ENCODE results near the gene PHACTR3.

PHACTR3 gene

DNA sequence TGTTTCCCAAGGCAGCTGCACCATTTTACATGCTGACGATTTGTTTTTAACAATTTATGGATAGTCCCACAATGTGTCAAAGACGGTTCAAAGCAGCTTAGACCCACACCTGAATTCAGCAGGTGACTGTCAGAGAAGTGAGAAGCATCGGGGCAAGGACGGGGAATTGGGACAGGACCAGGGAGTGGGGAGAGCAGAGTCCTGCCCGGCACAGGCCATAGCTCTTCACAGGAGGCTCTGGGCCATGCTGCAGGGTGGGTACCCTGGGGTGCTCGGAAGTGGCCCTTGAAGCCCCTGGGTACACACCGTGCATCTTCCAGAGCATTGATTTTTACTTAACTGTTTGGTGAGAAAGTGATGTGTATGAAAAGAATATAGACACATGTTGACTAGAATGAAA is 33.2 kb upstream of the PHACTR3 start:
- H3K27ac ChIP-seq: no peak overlapping the region
- TF ChIP-seq, protein P1, sequence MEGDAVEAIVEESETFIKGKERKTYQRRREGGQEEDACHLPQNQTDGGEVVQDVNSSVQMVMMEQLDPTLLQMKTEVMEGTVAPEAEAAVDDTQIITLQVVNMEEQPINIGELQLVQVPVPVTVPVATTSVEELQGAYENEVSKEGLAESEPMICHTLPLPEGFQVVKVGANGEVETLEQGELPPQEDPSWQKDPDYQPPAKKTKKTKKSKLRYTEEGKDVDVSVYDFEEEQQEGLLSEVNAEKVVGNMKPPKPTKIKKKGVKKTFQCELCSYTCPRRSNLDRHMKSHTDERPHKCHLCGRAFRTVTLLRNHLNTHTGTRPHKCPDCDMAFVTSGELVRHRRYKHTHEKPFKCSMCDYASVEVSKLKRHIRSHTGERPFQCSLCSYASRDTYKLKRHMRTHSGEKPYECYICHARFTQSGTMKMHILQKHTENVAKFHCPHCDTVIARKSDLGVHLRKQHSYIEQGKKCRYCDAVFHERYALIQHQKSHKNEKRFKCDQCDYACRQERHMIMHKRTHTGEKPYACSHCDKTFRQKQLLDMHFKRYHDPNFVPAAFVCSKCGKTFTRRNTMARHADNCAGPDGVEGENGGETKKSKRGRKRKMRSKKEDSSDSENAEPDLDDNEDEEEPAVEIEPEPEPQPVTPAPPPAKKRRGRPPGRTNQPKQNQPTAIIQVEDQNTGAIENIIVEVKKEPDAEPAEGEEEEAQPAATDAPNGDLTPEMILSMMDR (conservative IDR thresholded peaks at IDR 0.05): no peak
- TF ChIP-seq ZFX (IDR thresholded peaks at IDR 0.05): no peak

DNA sequence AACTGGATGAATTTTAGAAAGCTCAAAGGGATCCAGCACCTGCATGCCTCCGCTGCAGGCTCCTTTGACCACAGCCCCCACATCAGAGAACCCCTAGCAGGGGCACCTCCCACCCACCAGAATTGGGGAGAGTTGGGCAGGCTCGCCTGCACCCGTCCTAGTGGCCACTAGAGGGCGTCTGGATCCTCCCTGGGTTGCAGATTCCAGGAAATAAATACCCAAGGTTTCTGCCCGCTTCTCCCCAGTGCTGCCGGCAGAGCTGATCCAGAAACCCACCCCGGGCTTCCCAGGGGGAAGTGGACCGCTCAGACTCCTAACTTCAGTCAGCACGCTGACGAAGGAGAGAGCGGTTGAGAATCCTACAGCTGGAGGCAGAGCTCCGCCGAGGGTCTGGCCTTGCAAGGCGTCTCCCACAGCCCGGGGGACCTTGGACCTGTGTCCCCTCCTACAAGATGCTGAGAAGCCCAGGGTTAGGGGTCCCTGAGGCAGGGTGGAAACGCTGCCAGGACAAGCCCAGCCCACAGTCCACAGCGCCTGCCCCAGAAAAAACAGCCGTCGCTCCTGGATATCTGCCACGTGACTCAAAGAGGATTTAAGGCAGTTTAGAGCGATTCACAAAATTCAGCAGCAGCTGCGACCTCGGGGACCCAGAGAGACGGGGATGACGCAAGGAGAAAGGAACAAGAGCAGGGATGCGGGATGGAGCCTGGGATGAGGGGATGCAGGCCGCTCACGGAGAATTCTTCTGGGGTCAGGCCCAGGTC is 32.6 kb upstream of the PHACTR3 start:
- TF ChIP-seq, protein P1 (conservative IDR thresholded peaks at IDR 0.05): peak; percentile 98
- no peak for TF ChIP-seq ZFX (IDR thresholded peaks at IDR 0.05)
- H3K27ac ChIP-seq: no peak overlapping the region

DNA sequence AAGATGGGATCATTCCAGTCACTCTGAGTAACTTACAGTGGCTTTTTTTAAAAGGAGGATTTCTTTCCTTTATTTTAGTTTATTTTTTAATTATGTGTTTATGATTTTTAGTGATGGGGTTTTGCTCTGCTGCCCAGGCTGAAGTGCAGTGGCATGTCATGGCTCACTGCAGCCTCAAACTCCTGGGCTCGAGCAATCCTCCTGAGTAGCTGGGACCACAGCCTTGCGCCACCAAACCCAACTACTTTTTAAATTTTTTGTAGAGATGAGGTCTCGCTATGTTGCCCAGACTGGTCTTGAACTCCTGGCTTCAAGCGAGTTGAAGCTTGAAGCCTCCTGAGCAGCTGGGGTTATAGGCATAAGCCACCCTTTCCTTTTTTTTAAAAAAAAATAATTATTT is 31.8 kb upstream of the PHACTR3 start:
- TF ChIP-seq ZFX (IDR thresholded peaks at IDR 0.05): no peak
- TF ChIP-seq, protein P1 (conservative IDR thresholded peaks at IDR 0.05): no peak
- no peak overlapping the region for H3K27ac ChIP-seq

DNA sequence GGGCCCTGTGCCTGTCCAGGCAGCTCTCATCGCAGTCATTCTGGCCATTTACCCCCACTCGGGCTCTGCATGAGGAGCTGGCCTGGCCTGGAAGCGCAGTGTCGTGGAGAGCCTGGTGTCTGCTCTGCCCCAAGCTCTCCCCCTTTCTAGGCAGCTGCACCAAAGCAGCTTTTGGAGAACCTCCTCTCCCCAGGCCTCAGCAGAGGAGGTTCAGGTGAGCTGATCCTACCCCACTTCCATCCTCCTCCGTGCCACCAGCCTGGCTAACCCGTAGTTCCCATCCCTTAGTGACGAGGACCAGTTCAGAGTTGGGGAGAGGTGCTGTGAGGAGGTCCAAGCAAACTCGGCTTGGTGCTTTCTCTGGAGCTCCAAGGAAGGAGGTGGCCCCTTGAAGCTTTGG is 30.5 kb upstream of the PHACTR3 start:
- H3K27ac ChIP-seq: no peak overlapping the region
- TF ChIP-seq, protein P1 (conservative IDR thresholded peaks at IDR 0.05): no peak
- no peak for TF ChIP-seq ZFX (IDR thresholded peaks at IDR 0.05)

DNA sequence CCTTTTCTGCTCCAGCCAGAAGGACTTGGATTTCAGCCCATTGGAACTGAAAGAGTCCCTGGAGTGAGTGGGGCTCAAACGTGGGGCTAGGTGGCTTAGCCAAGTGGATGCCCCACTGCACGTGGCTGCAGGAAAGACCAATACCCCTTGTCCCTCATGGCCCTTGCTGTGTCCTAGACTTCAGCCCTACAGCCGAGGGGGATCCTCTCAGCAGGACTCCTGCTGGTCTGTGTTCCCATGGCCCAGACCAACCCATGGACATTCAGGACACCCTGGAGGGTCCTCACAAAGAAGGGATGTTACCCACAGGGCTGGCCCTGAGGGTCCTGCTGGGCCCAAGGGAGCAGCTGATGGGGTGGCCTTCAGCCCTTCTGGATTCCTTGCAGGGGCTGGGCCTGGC is 30.0 kb upstream of the PHACTR3 start:
- TF ChIP-seq ZFX (IDR thresholded peaks at IDR 0.05): no peak
- TF ChIP-seq, protein P1 (conservative IDR thresholded peaks at IDR 0.05): no peak
- H3K27ac ChIP-seq: no peak overlapping the region

DNA sequence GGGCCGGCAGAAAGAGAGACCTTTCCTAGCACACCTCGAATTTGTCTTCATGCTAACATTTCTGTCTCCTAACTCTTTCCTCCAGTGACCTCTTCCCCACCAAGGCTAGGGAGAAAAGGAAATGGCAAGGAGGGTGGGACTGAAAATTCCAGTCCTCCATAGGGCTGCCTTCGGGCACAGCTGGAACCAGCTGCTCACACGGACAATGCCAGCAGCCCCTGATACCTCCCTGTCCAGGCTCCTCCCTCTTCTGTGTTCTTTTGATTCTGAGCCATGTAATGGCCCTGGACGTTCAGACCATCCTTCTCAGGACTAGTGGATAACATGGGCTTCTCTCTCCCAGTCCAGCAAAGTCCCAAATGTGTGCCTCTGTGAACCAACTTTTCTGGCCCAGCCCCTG is 29.1 kb upstream of the PHACTR3 start:
- no peak for TF ChIP-seq ZFX (IDR thresholded peaks at IDR 0.05)
- TF ChIP-seq, protein P1 (conservative IDR thresholded peaks at IDR 0.05): no peak
- H3K27ac ChIP-seq: no peak overlapping the region

DNA sequence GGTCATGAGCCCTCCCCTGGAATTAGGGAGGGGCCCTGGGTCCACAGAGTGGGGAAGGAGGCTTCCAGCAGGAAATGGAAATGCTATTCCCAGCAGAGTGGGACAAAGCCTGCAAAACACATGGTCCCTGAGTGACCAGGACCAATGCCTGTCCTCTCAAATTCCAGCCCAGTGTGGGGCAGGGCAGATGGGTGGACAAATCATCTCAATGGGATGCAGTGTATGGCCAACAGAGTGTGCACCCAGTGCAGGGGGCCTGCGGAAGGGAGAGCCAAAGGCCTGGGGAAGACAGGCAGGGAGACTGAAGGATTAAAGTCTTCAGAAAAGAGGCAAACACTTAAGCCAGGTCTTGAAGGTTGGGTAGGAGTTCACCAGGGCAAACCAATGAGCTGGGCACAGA is 28.7 kb upstream of the PHACTR3 start:
- no peak for TF ChIP-seq ZFX (IDR thresholded peaks at IDR 0.05)
- TF ChIP-seq, protein P1 (conservative IDR thresholded peaks at IDR 0.05): no peak
- no peak overlapping the region for H3K27ac ChIP-seq

Data from C4-2B (cell line).